Measurements from ENCODE around the gene TBC1D22A.

- no peak for TF ChIP-seq POLR2A (IDR thresholded peaks at IDR 0.05; ENCODE audit: low read length)
- no peak for TF ChIP-seq GATA1 (IDR thresholded peaks at IDR 0.05; ENCODE audit: low read depth, low read length)
Observed at GRCh38 chr22:46951973-46952372, 189.5 kb downstream of the TBC1D22A start.
